Measurements from ENCODE around the gene PRSS57. TPM values are rescaled to one million over a fixed set of nuclear protein-coding genes. Genes with fewer than 3 reads are reported as not detected.

PRSS57 gene
- total RNA-seq, 1 experiment from 2014 or later, result not detected

DNA sequence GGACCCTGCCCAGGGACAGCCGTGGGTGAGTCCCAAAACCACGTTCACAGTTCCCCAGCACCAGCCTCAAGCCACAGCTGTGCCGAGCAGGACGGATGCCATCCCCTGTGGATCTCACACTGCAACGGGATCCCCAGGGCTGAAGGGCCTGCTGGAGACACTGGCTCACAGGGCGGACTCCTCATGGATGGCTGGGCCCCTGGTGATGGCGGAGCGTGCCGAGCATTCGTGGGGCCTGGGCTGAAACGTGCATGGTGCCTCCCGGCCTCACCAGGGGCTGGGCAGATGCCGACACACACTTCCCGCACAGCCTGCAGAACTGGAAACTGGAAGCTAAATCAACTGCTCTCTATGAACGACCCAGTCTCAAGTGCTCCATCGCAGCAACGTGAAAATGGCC, 41.8 kb downstream of the PRSS57 start:
- ChIA-PET CTCF (no interaction called here), POLR2A (ENCODE audit: low non-redundant PET) (no interaction called here)
- TF ChIP-seq EZH2 (IDR thresholded peaks at IDR 0.05; ENCODE audit: borderline replicate concordance, low read depth, low read length, poor library complexity, severe bottlenecking), result no peak
- TF ChIP-seq, protein P1, sequence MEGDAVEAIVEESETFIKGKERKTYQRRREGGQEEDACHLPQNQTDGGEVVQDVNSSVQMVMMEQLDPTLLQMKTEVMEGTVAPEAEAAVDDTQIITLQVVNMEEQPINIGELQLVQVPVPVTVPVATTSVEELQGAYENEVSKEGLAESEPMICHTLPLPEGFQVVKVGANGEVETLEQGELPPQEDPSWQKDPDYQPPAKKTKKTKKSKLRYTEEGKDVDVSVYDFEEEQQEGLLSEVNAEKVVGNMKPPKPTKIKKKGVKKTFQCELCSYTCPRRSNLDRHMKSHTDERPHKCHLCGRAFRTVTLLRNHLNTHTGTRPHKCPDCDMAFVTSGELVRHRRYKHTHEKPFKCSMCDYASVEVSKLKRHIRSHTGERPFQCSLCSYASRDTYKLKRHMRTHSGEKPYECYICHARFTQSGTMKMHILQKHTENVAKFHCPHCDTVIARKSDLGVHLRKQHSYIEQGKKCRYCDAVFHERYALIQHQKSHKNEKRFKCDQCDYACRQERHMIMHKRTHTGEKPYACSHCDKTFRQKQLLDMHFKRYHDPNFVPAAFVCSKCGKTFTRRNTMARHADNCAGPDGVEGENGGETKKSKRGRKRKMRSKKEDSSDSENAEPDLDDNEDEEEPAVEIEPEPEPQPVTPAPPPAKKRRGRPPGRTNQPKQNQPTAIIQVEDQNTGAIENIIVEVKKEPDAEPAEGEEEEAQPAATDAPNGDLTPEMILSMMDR (conservative IDR thresholded peaks at IDR 0.05; ENCODE audit: low read depth, low read length), result no peak

DNA sequence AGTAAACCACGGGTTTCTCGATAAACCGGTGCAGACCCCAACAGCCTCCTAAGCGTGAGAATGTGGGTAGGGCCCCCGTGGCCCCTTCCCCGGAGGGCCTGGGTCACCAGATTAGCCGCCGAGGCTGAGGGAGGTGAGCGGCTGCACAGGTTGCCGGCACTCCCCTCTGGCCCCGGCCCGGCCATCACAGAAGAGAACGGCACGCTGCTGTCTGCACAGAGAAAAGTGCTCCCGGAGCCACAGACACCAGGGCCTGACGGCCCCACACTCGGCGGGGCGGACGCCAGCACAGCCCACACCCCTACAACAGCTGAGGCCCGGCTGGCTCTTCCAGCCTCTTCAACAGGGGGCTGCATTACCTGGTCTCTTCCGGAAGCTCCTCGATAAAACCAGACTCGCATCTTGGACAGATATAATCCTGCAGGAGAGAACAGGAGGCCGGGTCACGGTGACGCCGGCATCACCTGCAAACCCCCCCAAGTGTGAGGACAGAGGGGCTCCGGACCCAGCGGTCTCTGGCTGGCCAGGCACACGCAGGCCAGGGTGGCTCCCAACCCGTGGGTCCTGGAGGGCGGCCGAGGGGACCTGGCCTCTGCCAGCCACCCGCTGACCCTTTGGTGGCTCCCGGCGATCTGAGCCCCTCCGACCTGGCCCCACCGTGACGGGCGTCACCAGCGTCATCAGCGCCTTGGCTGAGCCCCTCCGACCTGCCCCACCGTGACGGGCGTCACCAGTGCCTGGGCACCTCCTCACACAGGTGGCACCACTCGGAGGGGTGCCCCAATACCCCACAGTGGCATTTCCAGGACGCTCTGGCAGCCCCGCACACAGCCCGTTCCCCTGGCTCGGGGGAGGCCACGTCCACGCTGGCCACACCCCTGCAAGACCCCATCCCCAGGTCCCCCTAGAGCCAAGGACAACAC, 42.5 kb downstream of the PRSS57 start:
- Histone ChIP-seq H3K9me3 (ENCODE audit: low read depth, low read length, poor library complexity, severe bottlenecking) (no peaks in the 10 kb centered on the region), H3K4me1 (ENCODE audit: insufficient read depth, low read length, poor library complexity, severe bottlenecking) (no peaks in the 10 kb centered on the region), H3K4me3 (ENCODE audit: low read depth, low read length, poor library complexity, severe bottlenecking) (no peak overlapping the region), H3K27me3 (replicated peaks; ENCODE audit: insufficient read depth, low read depth, low read length, poor library complexity) (no peaks in the 10 kb centered on the region), H3K36me3 (ENCODE audit: insufficient read depth, low read length, poor library complexity, severe bottlenecking) (peaks cover 60% of the 10 kb centered on the region), H3K27ac (ENCODE audit: low read depth, low read length, poor library complexity, severe bottlenecking) (no peak overlapping the region)
- intact Hi-C loops (cut with micrococcal nuclease; ENCODE audit: unreplicated experiment), result no loop called here
- TF ChIP-seq, protein P1 (conservative IDR thresholded peaks at IDR 0.05; ENCODE audit: low read depth, low read length), result no peak
- TF ChIP-seq EZH2 (IDR thresholded peaks at IDR 0.05; ENCODE audit: borderline replicate concordance, low read depth, low read length, poor library complexity, severe bottlenecking), result no peak
- POLR2A ChIA-PET (ENCODE audit: low non-redundant PET), result no interaction called here
- DNase-seq (ENCODE audit: low spot score), result no peak
- CTCF ChIA-PET, result no interaction called here
- BruUV-seq (replicated peaks), result no TSS peak

More for the DNA sequence above, 41.8 kb downstream of the PRSS57 start:
- Histone ChIP-seq H3K27me3 (replicated peaks; ENCODE audit: insufficient read depth, low read depth, low read length, poor library complexity) (no peaks in the 10 kb centered on the region), H3K9me3 (ENCODE audit: low read depth, low read length, poor library complexity, severe bottlenecking) (no peaks in the 10 kb centered on the region), H3K36me3 (ENCODE audit: insufficient read depth, low read length, poor library complexity, severe bottlenecking) (peaks cover 55% of the 10 kb centered on the region), H3K27ac (ENCODE audit: low read depth, low read length, poor library complexity, severe bottlenecking) (no peak overlapping the region), H3K4me1 (ENCODE audit: insufficient read depth, low read length, poor library complexity, severe bottlenecking) (no peaks in the 10 kb centered on the region), H3K4me3 (ENCODE audit: low read depth, low read length, poor library complexity, severe bottlenecking) (no peak overlapping the region)
- no peak for DNase-seq (ENCODE audit: low spot score)
- BruUV-seq (replicated peaks), result no TSS peak
- intact Hi-C loops (cut with micrococcal nuclease; ENCODE audit: unreplicated experiment), result no loop called here

GRCh38 chr19:651991-652390, 43.3 kb downstream of the PRSS57 start:
- Histone ChIP-seq H3K4me1 (ENCODE audit: insufficient read depth, low read length, poor library complexity, severe bottlenecking) (no peaks in the 10 kb centered on the region), H3K36me3 (ENCODE audit: insufficient read depth, low read length, poor library complexity, severe bottlenecking) (peaks cover 65% of the 10 kb centered on the region), H3K4me3 (ENCODE audit: low read depth, low read length, poor library complexity, severe bottlenecking) (no peak overlapping the region), H3K27me3 (replicated peaks; ENCODE audit: insufficient read depth, low read depth, low read length, poor library complexity) (no peaks in the 10 kb centered on the region), H3K27ac (ENCODE audit: low read depth, low read length, poor library complexity, severe bottlenecking) (no peak overlapping the region), H3K9me3 (ENCODE audit: low read depth, low read length, poor library complexity, severe bottlenecking) (no peaks in the 10 kb centered on the region)
- POLR2A ChIA-PET (ENCODE audit: low non-redundant PET), result no interaction called here
- DNase-seq (ENCODE audit: low spot score), result no peak
- no TSS peak for BruUV-seq (replicated peaks)
- CTCF ChIA-PET, result no interaction called here
- no peak for TF ChIP-seq EZH2 (IDR thresholded peaks at IDR 0.05; ENCODE audit: borderline replicate concordance, low read depth, low read length, poor library complexity, severe bottlenecking)
- TF ChIP-seq, protein P1 (conservative IDR thresholded peaks at IDR 0.05; ENCODE audit: low read depth, low read length), result no peak
- intact Hi-C loops (cut with micrococcal nuclease; ENCODE audit: unreplicated experiment), result no loop called here

All from A673 (cell line).